Body of pancreas (tissue), 4 donors: Measurements from ENCODE around the gene EMP1.

ENCODE experiments used
- CTCF ChIP-seq, 7 experiments: fragments of 450-650 bp in 4 of 7; fragments of 200-600 bp in 3 of 7; sonication (generic) in 3 of 7; IDR thresholded peaks; one replicate each; pipeline ENCODE4 v1.5.1; 2016 to 2019; ENCODE audit warnings: antibody characterized with exemption in 7 of 7
- POLR2A ChIP-seq, 3 donors: fragments of 450-650 bp; IDR thresholded peaks; one replicate each; pipeline ENCODE4 v1.6.1; 2016; ENCODE audit warnings: antibody characterized with exemption in 3 of 3, mild to moderate bottlenecking in 2 of 3

GRCh38 chr12:13149411-13149810, 47.1 kb upstream of the EMP1 start:
- TF ChIP-seq CTCF (IDR thresholded peaks at IDR 0.05) (no peak), POLR2A (IDR thresholded peaks at IDR 0.05) (no peak)
